Panc1 (cell line): Measurements from ENCODE around the gene HOMER1. TPM values are rescaled to one million over a fixed set of nuclear protein-coding genes. Genes with fewer than 3 reads are reported as not detected.

ENCODE experiments used
- ATAC-seq: fragments of 200-7000 bp; cut with Tn5 transposase; 2 replicates; pipeline ENCODE4 v1.9.1; 2020; ENCODE audit warnings: mild to moderate bottlenecking, moderate library complexity
- BruUV-seq: library from RNA; stranded (reverse); fragments of 400-500 nt; replicated peaks from 2 replicates; lab custom pipeline; 2021; lab: Mats Ljungman, UMichigan
- CTCF ChIA-PET: fragments of 300-600 bp; sonication (Branson Sonifier 250); formaldehyde crosslinking; loops from one replicate; lab custom pipeline; 2022; ENCODE audit warnings: antibody characterized with exemption; lab: Charles Lee
- POLR2A ChIA-PET: fragments of 300-600 bp; sonication (Branson Sonifier 250); formaldehyde crosslinking; loops from one replicate; lab custom pipeline; 2022; ENCODE audit warnings: antibody characterized with exemption; lab: Charles Lee
- DNase-seq: peaks from one replicate; pipeline ENCODE4 v3.0.0-alpha.2; 2010; ENCODE audit warnings: low read depth, low spot score
- H3K27ac ChIP-seq: 2 replicates; pipeline ENCODE4 v1.5.1; 2011; ENCODE audit warnings: mild to moderate bottlenecking, low read length, inconsistent platforms
- H3K27me3 ChIP-seq: fragments of 200-500 bp; sonication (Bioruptor generic); 2 replicates; pipeline ENCODE4 v1.6.0; 2014; ENCODE audit warnings: low read length, inconsistent platforms; ENCODE audit not compliant: control insufficient read depth, insufficient read depth
- H3K36me3 ChIP-seq: fragments of 200-500 bp; sonication (Bioruptor generic); 2 replicates; pipeline ENCODE4 v1.5.1; 2014; ENCODE audit warnings: inconsistent platforms, mild to moderate bottlenecking, low read length, moderate library complexity; ENCODE audit not compliant: control insufficient read depth, insufficient read depth
- H3K4me1 ChIP-seq: 2 replicates; pipeline ENCODE4 v1.5.1; 2011; ENCODE audit warnings: inconsistent platforms, mild to moderate bottlenecking, low read length, moderate library complexity; ENCODE audit not compliant: control insufficient read depth, insufficient read depth
- H3K4me3 ChIP-seq, 2 experiments: 2 replicates each; pipeline ENCODE4 v1.5.1; 2011 to 2012; ENCODE audit warnings: low read depth in 2 of 2, low read length in 2 of 2, mild to moderate bottlenecking in 2 of 2, inconsistent platforms in 1 of 2, moderate library complexity in 1 of 2
- H3K9me3 ChIP-seq: fragments of 200-500 bp; sonication (Bioruptor generic); 2 replicates; pipeline ENCODE4 v1.5.1; 2014; ENCODE audit warnings: low read depth, mild to moderate bottlenecking, inconsistent platforms, low read length, moderate library complexity; ENCODE audit not compliant: control insufficient read depth, insufficient read depth
- POLR2AphosphoS5 ChIP-seq: IDR thresholded peaks from 2 replicates; pipeline ENCODE4 v1.6.1; 2012; ENCODE audit warnings: mild to moderate bottlenecking, low read depth, low read length, moderate library complexity
- SIN3A ChIP-seq: IDR thresholded peaks from 2 replicates; pipeline ENCODE4 v1.6.1; 2012; ENCODE audit warnings: low read depth, mild to moderate bottlenecking, low read length, moderate library complexity, borderline replicate concordance; ENCODE audit not compliant: insufficient read depth
- TCF7L2 ChIP-seq: IDR thresholded peaks from 2 replicates; pipeline ENCODE4 v1.6.1; 2011; ENCODE audit warnings: mild to moderate bottlenecking, low read depth, low read length, inconsistent platforms
- in situ Hi-C: cut with HindIII; loops from 2 replicates; pipeline ENCODE4 v1.10.0; 2016; ENCODE audit warnings: low sequenced_read_pairs, low pct_unique_long_range_greater_than_20kb
- intact Hi-C: fragments of 100-400 bp; cut with micrococcal nuclease; formaldehyde crosslinking; loops from one replicate; pipeline ENCODE4 v1.10.0; 2022; ENCODE audit not compliant: unreplicated experiment
- total RNA-seq: library from RNA; stranded (reverse); gene quantifications from one replicate; pipeline ENCODE4 v1.2.1, GENCODE V29; 2021; ENCODE audit not compliant: unreplicated experiment
- TF ChIP-seq, protein P1 (sequence below), 2 experiments: IDR thresholded peaks; 2 replicates each; pipeline ENCODE4 v1.6.1; 2011 to 2012; ENCODE audit warnings: low read depth in 2 of 2, control low read depth in 1 of 2, low read length in 1 of 2, mild to moderate bottlenecking in 1 of 2, moderate library complexity in 1 of 2; ENCODE audit not compliant: insufficient read depth in 1 of 2
- TF ChIP-seq, protein P2 (sequence below): fragments of 450-650 bp; IDR thresholded peaks from 2 replicates; pipeline ENCODE4 v1.5.1; 2017; ENCODE audit warnings: mild to moderate bottlenecking

Gene HOMER1
- total RNA-seq, 1 experiment from 2014 or later = 19.6 TPM

GRCh38 chr5:79346420-79346824 is 167.5 kb downstream of the HOMER1 start:
- ATAC-seq (no peak), DNase-seq (peak; percentile 8)
- Histone ChIP-seq H3K27me3 (no peaks in the 10 kb centered on the region), H3K27ac (no peak overlapping the region), H3K4me3 (no peak overlapping the region), H3K36me3 (no peaks in the 10 kb centered on the region), H3K4me1 (no peaks in the 10 kb centered on the region), H3K9me3 (no peaks in the 10 kb centered on the region)
- no peak for TF ChIP-seq SIN3A
- in situ Hi-C loops = no loop called here
- POLR2A ChIA-PET = no interaction called here
- intact Hi-C loops = no loop called here
- CTCF ChIA-PET = no interaction called here
- no TSS peak for BruUV-seq

DNA sequence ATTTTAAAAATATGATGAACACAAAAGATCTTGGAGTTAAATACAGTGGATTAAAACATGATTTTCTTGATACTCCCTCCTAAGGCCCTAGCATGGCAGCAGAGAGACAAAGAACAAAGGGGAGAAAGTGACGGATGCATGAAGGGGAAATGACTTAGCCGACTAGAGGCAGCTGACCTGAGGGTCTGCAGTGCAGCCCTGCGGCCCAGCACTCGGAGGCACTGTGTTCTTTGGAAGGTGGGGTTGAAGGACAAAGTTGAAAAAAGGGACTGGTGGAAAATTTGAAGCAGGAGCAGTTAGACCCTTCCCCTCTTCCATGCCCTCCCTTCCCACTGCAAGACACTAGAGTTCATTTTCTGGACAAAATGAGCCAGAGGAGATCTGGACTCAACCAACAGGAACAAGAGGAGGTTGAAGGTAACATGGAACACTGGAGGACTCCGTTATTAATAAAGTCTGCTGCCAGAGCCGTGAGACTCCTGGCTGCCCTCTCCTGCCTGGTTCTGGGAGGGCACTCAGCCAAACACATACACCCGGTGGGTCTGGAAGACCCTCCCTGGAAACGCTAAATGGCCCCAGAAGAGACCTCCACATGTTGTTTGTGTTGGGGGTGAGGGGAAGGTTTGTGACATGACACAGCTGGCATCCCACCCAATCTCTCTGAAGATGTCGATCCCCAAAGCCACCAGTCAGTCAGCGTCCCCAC is 179.9 kb downstream of the HOMER1 start:
- in situ Hi-C loops (no loop called here), intact Hi-C loops (no loop called here)
- H3K9me3 ChIP-seq = no peaks in the 10 kb centered on the region
- DNase-seq (no peak), ATAC-seq (no peak)
- H3K36me3 ChIP-seq = no peaks in the 10 kb centered on the region
- TF ChIP-seq, protein P1, sequence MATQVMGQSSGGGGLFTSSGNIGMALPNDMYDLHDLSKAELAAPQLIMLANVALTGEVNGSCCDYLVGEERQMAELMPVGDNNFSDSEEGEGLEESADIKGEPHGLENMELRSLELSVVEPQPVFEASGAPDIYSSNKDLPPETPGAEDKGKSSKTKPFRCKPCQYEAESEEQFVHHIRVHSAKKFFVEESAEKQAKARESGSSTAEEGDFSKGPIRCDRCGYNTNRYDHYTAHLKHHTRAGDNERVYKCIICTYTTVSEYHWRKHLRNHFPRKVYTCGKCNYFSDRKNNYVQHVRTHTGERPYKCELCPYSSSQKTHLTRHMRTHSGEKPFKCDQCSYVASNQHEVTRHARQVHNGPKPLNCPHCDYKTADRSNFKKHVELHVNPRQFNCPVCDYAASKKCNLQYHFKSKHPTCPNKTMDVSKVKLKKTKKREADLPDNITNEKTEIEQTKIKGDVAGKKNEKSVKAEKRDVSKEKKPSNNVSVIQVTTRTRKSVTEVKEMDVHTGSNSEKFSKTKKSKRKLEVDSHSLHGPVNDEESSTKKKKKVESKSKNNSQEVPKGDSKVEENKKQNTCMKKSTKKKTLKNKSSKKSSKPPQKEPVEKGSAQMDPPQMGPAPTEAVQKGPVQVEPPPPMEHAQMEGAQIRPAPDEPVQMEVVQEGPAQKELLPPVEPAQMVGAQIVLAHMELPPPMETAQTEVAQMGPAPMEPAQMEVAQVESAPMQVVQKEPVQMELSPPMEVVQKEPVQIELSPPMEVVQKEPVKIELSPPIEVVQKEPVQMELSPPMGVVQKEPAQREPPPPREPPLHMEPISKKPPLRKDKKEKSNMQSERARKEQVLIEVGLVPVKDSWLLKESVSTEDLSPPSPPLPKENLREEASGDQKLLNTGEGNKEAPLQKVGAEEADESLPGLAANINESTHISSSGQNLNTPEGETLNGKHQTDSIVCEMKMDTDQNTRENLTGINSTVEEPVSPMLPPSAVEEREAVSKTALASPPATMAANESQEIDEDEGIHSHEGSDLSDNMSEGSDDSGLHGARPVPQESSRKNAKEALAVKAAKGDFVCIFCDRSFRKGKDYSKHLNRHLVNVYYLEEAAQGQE (IDR thresholded peaks at IDR 0.05; ENCODE audit: insufficient read depth in 1 of 2, low read depth in 2 of 2, low read length in 1 of 2) = no peak
- TF ChIP-seq, protein P2, sequence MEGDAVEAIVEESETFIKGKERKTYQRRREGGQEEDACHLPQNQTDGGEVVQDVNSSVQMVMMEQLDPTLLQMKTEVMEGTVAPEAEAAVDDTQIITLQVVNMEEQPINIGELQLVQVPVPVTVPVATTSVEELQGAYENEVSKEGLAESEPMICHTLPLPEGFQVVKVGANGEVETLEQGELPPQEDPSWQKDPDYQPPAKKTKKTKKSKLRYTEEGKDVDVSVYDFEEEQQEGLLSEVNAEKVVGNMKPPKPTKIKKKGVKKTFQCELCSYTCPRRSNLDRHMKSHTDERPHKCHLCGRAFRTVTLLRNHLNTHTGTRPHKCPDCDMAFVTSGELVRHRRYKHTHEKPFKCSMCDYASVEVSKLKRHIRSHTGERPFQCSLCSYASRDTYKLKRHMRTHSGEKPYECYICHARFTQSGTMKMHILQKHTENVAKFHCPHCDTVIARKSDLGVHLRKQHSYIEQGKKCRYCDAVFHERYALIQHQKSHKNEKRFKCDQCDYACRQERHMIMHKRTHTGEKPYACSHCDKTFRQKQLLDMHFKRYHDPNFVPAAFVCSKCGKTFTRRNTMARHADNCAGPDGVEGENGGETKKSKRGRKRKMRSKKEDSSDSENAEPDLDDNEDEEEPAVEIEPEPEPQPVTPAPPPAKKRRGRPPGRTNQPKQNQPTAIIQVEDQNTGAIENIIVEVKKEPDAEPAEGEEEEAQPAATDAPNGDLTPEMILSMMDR = peak; percentile 25
- CTCF ChIA-PET = no interaction called here
- H3K4me3 ChIP-seq = no peak overlapping the region
- no TSS peak for BruUV-seq
- H3K27ac ChIP-seq = no peak overlapping the region
- H3K27me3 ChIP-seq = no peaks in the 10 kb centered on the region
- H3K4me1 ChIP-seq = no peaks in the 10 kb centered on the region
- POLR2A ChIA-PET = no interaction called here

DNA sequence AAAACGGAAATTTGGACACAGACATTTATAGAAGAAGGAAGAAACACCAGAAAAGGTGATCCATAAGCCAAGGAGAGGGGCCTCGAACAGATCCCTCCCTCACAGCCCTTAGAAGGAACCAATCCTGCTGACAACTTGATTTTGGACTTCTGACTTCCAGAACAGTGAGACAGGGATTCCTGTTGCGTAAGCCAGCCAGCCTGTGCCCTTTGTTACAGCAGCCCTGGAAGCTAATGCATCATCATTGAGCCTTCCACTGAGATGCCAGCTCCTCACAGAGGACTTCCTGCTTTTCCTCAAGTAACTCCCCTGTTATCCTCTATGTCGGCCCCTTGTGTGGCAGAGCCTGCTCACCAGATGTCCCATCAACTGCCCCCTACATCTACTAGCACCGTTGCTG is 183.9 kb downstream of the HOMER1 start:
- Histone ChIP-seq H3K9me3 (no peaks in the 10 kb centered on the region), H3K4me1 (no peaks in the 10 kb centered on the region), H3K27ac (no peak overlapping the region), H3K36me3 (no peaks in the 10 kb centered on the region), H3K4me3 (no peak overlapping the region), H3K27me3 (no peaks in the 10 kb centered on the region)
- ChIA-PET CTCF (no interaction called here), POLR2A (no interaction called here)
- in situ Hi-C loops (no loop called here), intact Hi-C loops (no loop called here)
- no peak for DNase-seq
- TF ChIP-seq, protein P1 (IDR thresholded peaks at IDR 0.05; ENCODE audit: insufficient read depth in 1 of 2, low read depth in 2 of 2, low read length in 1 of 2) = no peak
- TF ChIP-seq POLR2AphosphoS5 (no peak), TCF7L2 (no peak), SIN3A (no peak)
- TF ChIP-seq, protein P2 = no peak
- no peak for ATAC-seq
- no TSS peak for BruUV-seq
